HepG2 (cell line): ENCODE data around the gene HDAC5. TPM values are rescaled to one million over a fixed set of nuclear protein-coding genes. Genes with fewer than 3 reads are reported as not detected.

Source experiments
- ATAC-seq: fragments of 200-7000 bp; cut with Tn5 transposase; 3 replicates; pipeline ENCODE4 v1.9.1; 2020; ENCODE audit warnings: mild to moderate bottlenecking, moderate library complexity
- BruUV-seq: library from RNA; stranded (reverse); fragments of 400-500 nt; replicated peaks from 2 replicates; lab custom pipeline; 2021; lab: Mats Ljungman, UMichigan
- CTCF ChIA-PET: fragments of 300-600 bp; formaldehyde crosslinking; extraction: SDS; loops from one replicate; lab custom pipeline; 2021; ENCODE audit warnings: low total read pairs, inconsistent platforms, low intra/inter-chr PET ratio; lab: Yijun Ruan, JAX
- POLR2A ChIA-PET: fragments of 350-600 bp; sonication (Branson Sonifier 250); formaldehyde crosslinking; loops from one replicate; lab custom pipeline; 2020; ENCODE audit warnings: antibody characterized with exemption, inconsistent platforms; lab: Yijun Ruan, JAX
- DNase-seq: peaks from one replicate; pipeline ENCODE4 v3.0.0-alpha.2; 2015; ENCODE audit warnings: low spot score
- FAIRE-seq: peaks from 3 replicates; lab custom pipeline; 2011; peaks lifted over from hg19 to GRCh38; lab: Jason Lieb, UNC
- H2AFZ ChIP-seq: one replicate; pipeline ENCODE4 v1.6.1; 2011; ENCODE audit warnings: low read length, inconsistent platforms
- H3K27ac ChIP-seq: fragments of 300-600 bp; 3 replicates; pipeline ENCODE4 v1.8.0; 2011; ENCODE audit warnings: mixed run types, mild to moderate bottlenecking, mixed read lengths, low read length, inconsistent platforms; ENCODE audit not compliant: insufficient read depth; ENCODE audit errors: extremely low read length
- H3K27me3 ChIP-seq, 2 experiments: fragments of 200-600 bp in 1 of 2; 2 replicates in 1 of 2; 3 replicates in 1 of 2; pipeline versions ENCODE4 v1.6.0 to v1.8.0; 2011; ENCODE audit warnings: low read length in 2 of 2, mild to moderate bottlenecking in 2 of 2, moderate library complexity in 2 of 2, inconsistent platforms in 1 of 2; ENCODE audit not compliant: insufficient read depth in 2 of 2, control insufficient read depth in 1 of 2
- H3K36me3 ChIP-seq, 2 experiments: fragments of 200-600 bp in 1 of 2; replicated peaks in 1 of 2; 2 replicates in 1 of 2; 3 replicates in 1 of 2; pipeline versions ENCODE4 v1.5.1 to v1.8.0; 2011; ENCODE audit warnings: low read length in 2 of 2, inconsistent platforms in 1 of 2; ENCODE audit not compliant: insufficient read depth in 2 of 2, control insufficient read depth in 1 of 2
- H3K4me1 ChIP-seq: 2 replicates; pipeline ENCODE4 v1.5.1; 2012; ENCODE audit warnings: low read length, inconsistent platforms; ENCODE audit not compliant: insufficient read depth
- H3K4me2 ChIP-seq: 2 replicates; pipeline ENCODE4 v1.6.0; 2011; ENCODE audit warnings: low read depth, low read length, inconsistent platforms
- H3K4me3 ChIP-seq, 3 experiments: fragments of 200-600 bp in 1 of 3; sonication (generic), shearing (Covaris generic) in 1 of 3; replicated peaks in 1 of 3; 2 replicates each; pipeline ENCODE4 v1.5.1; 2011 to 2016; ENCODE audit warnings: low read length in 3 of 3, inconsistent platforms in 2 of 3, low read depth in 2 of 3, mild to moderate bottlenecking in 2 of 3, control low read depth in 1 of 3, mixed read lengths in 1 of 3; ENCODE audit not compliant: insufficient read depth in 1 of 3
- H3K79me2 ChIP-seq: one replicate; pipeline ENCODE4 v1.6.1; 2011; ENCODE audit warnings: low read length, inconsistent platforms; ENCODE audit not compliant: insufficient read depth
- H3K9ac ChIP-seq: 2 replicates; pipeline ENCODE4 v1.6.0; 2011; ENCODE audit warnings: mild to moderate bottlenecking, low read depth, low read length, inconsistent platforms; ENCODE audit not compliant: insufficient read depth
- H3K9me3 ChIP-seq: 2 replicates; pipeline ENCODE4 v1.5.1; 2012; ENCODE audit warnings: mild to moderate bottlenecking, low read length
- H4K20me1 ChIP-seq: 2 replicates; pipeline ENCODE4 v1.6.0; 2011; ENCODE audit warnings: inconsistent platforms, mild to moderate bottlenecking, low read length, moderate library complexity; ENCODE audit not compliant: insufficient read depth
- AHR ChIP-seq: IDR thresholded peaks from 2 replicates; pipeline ENCODE4 v1.6.1; 2018; ENCODE audit warnings: missing genetic modification reagents, missing compliant biosample characterization
- ETV6 ChIP-seq: sonication (generic); formaldehyde crosslinking; conservative IDR thresholded peaks from 2 replicates; pipeline ENCODE4 v1.4.0; 2020; ENCODE audit warnings: missing genetic modification reagents
- FIP1L1 ChIP-seq: fragments of 200-400 bp; formaldehyde crosslinking; IDR thresholded peaks from 2 replicates; pipeline ENCODE4 v1.6.1; 2018; ENCODE audit warnings: low read depth, mild to moderate bottlenecking, low read length, moderate library complexity, borderline replicate concordance; ENCODE audit not compliant: insufficient read depth
- HNF4G ChIP-seq, 2 experiments: sonication (generic) in 1 of 2; formaldehyde crosslinking in 1 of 2; IDR thresholded peaks; 2 replicates each; pipeline versions ENCODE4 v1.4.0 to v1.6.1; 2011 to 2020; ENCODE audit warnings: borderline replicate concordance in 2 of 2, low read depth in 2 of 2, mild to moderate bottlenecking in 2 of 2, low read length in 1 of 2, missing genetic modification reagents in 1 of 2, moderate library complexity in 1 of 2
- MTA1 ChIP-seq: sonication (generic); formaldehyde crosslinking; IDR thresholded peaks from 2 replicates; pipeline ENCODE4 v1.4.0; 2020; ENCODE audit warnings: missing genetic modification reagents, mild to moderate bottlenecking, borderline replicate concordance
- NAIF1 ChIP-seq: sonication (generic); formaldehyde crosslinking; IDR thresholded peaks from 2 replicates; pipeline ENCODE4 v1.5.0; 2020; ENCODE audit warnings: mild to moderate bottlenecking, missing genetic modification reagents, borderline replicate concordance
- NFE2L2 ChIP-seq: fragments of 150-350 bp; IDR thresholded peaks from 2 replicates; pipeline ENCODE4 v1.6.1; 2014; ENCODE audit warnings: low read length
- PITX1 ChIP-seq: sonication (generic); formaldehyde crosslinking; IDR thresholded peaks from 2 replicates; pipeline ENCODE4 v1.5.1; 2020; ENCODE audit warnings: mild to moderate bottlenecking, missing genetic modification reagents
- RFXANK ChIP-seq: IDR thresholded peaks from 2 replicates; pipeline ENCODE4 v1.6.1; 2016
- ZNF136 ChIP-seq: sonication (generic); formaldehyde crosslinking; IDR thresholded peaks from 2 replicates; pipeline ENCODE4 v1.8.1; 2022; ENCODE audit warnings: low read depth, mild to moderate bottlenecking, moderate library complexity, missing genetic modification reagents
- ZNF569 ChIP-seq: sonication (generic); formaldehyde crosslinking; IDR thresholded peaks from 2 replicates; pipeline ENCODE4 v1.5.0; 2020; ENCODE audit warnings: mild to moderate bottlenecking, missing genetic modification reagents, moderate library complexity, borderline replicate concordance
- ZNF644 ChIP-seq: IDR thresholded peaks from 2 replicates; pipeline ENCODE4 v1.6.1; 2016; ENCODE audit warnings: low read depth
- ZNF678 ChIP-seq: sonication (generic); formaldehyde crosslinking; IDR thresholded peaks from 2 replicates; pipeline ENCODE4 v1.4.0; 2020; ENCODE audit warnings: mild to moderate bottlenecking, missing genetic modification reagents
- ZSCAN29 ChIP-seq: sonication (generic); formaldehyde crosslinking; conservative IDR thresholded peaks from 2 replicates; pipeline ENCODE4 v1.4.0; 2020; ENCODE audit warnings: mild to moderate bottlenecking, missing genetic modification reagents
- WGBS: methylation state at CpG from one replicate; pipeline ENCODE4 v1.1.6; 2017; ENCODE audit warnings: low lambda C conversion rate; 5-methylcytosine and 5-hydroxymethylcytosine counted together
- in situ Hi-C: cut with HindIII; loops from 2 replicates; pipeline ENCODE4 v1.10.0; 2017; ENCODE audit warnings: low pct_unique_long_range_greater_than_20kb; ENCODE audit not compliant: extremely low pct_ligation_motif_present
- intact Hi-C: fragments of 100-400 bp; cut with micrococcal nuclease; formaldehyde crosslinking; loops from one replicate; pipeline ENCODE4 v1.10.0; 2022; ENCODE audit not compliant: unreplicated experiment
- polyA plus RNA-seq, 8 experiments: library from polyadenylated mRNA; depleted of rRNA in 3 of 8; stranded (reverse) in 7 of 8; unstranded in 1 of 8; fragments of >200 nt; fragmentation: Illumina TruSeq in 4 of 8; extraction: Trizol in 4 of 8; gene quantifications; 2 replicates each; pipeline versions ENCODE4 v1.2.1 to v1.2.3, GENCODE V29; 2011 to 2016; ENCODE audit warnings: low read depth in 4 of 8, missing spikeins in 1 of 8, mixed read lengths in 1 of 8; ENCODE audit not compliant: insufficient read depth in 1 of 8
- total RNA-seq, 5 experiments: library from RNA; depleted of rRNA; stranded (reverse); fragments of >200 nt; fragmentation: Illumina TruSeq; extraction: Trizol; gene quantifications; 2 replicates each; pipeline ENCODE4 v1.2.3, GENCODE V29; 2016; ENCODE audit warnings: low read depth in 1 of 5
- TF ChIP-seq, protein P1 (sequence below): sonication (generic); formaldehyde crosslinking; IDR thresholded peaks from 2 replicates; pipeline ENCODE4 v1.5.1; 2020; ENCODE audit warnings: missing genetic modification reagents, mild to moderate bottlenecking, borderline replicate concordance
- TF ChIP-seq, protein P2 (sequence below): sonication (generic); formaldehyde crosslinking; IDR thresholded peaks from 2 replicates; pipeline ENCODE4 v1.4.0; 2020; ENCODE audit warnings: missing genetic modification reagents, borderline replicate concordance
- TF ChIP-seq, protein P3 (sequence below): IDR thresholded peaks from 2 replicates; pipeline ENCODE4 v1.6.1; 2016; ENCODE audit warnings: missing compliant biosample characterization, missing genetic modification reagents, borderline replicate concordance
- TF ChIP-seq, protein P4 (sequence below): IDR thresholded peaks from 2 replicates; pipeline ENCODE4 v1.6.1; 2012; ENCODE audit warnings: inconsistent platforms

HDAC5 gene
- total and polyA plus RNA-seq, 2 of the 13 experiments (the other 11 are each of a cell fraction or from before 2014, with no cell fraction given), result 46.4 to 85.4 TPM

DNA sequence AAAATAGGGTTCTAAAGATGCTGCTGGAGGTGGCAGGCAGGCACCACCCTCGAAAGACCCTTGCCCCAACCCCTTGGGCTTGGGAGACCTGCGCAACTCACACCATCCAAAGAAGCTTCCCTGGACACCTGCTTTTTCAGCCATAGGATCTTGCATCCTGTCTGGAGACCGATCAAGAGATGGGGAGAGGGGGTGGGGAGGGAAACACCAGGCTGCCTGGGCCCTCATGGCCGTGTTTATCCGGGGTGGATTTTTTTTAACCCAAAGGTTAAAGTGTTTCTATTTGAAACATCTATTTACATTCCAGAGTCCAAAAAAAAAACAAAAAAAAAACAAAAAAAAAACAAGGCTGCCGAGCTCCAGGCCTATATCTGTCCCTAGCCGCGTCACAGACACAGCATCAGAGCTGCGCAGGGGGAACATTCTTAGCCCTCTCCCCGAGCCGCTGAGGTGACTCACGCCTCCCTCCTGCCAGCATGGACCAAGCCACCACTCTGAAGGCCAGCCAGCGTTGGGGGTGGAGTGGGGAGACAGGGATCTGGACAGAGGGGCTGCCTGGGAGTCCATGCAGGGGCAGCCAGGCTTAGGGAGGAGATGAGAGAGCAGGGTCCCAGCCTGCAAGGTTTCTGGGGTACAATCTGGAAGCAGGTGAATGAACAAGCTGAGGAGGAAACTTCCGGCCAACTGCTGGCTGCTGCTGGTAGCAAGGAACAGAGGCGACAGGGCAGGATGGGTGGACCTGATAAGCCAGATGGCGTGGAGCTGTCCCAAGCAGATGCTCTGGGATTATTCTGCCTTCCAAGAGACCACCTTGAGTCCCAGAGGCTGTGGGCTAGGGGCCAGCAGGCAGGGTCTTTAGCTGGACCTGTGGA, 14.8 kb downstream of the HDAC5 start:
- Histone ChIP-seq H4K20me1 (peaks cover 9% of the 10 kb centered on the region; the same call in 1 of the 2 replicates), H3K27ac (peak overlapping the region; percentile 88), H3K27me3 (no peaks in the 10 kb centered on the region), H2AFZ (no peak overlapping the region), H3K4me1 (peaks cover 97% of the 10 kb centered on the region), H3K9ac (peak overlapping the region; percentile 77), H3K4me3 (peak overlapping the region; percentile 76 to 86 (median 85)), H3K79me2 (peaks cover 59% of the 10 kb centered on the region), H3K4me2 (peak overlapping the region; percentile 99), H3K36me3 (peaks cover 0 to 1% of the 10 kb centered on the region in 2 experiments; a peak in 3 of 5 replicates), H3K9me3 (no peaks in the 10 kb centered on the region)
- TSS peak; percentile 74 for BruUV-seq
- POLR2A ChIA-PET, result interaction anchor here (0.6 to 6.2 kb wide), 20 partner anchors 9 to 1054 kb away, joined by 3 to 83 read pairs (median 6); partner anchors contain the start of genes G6PC3, HDAC5 and LSM12
- intact Hi-C loops, result no loop called here
- DNase-seq (peak; percentile 97), FAIRE-seq (peak; percentile 85), ATAC-seq (peak; percentile 78)
- CTCF ChIA-PET, result interaction anchor here (1.3 to 1.4 kb wide), 2 partner anchors 15 to 25 kb away, joined by 4 read pairs; partner anchors contain the start of gene HDAC5
- WGBS, result 8% methylated on average over 16 of the region's 16 CpGs
- in situ Hi-C loops, result no loop called here
- TF ChIP-seq ZNF678 (0 out of 2 replicates have a peak, but pooled peaks have one; percentile 55), FIP1L1 (0 out of 2 replicates have a peak, but pooled peaks have one; percentile 87), RFXANK (CRISPR knock-in tag) (no peak; the same call in 1 of the 2 replicates), ZNF644 (CRISPR knock-in tag) (peak; percentile 80), AHR (CRISPR knock-in tag) (peak; percentile 25; the same call in 1 of the 2 replicates), NAIF1 (no peak), PITX1 (peak; percentile 88), NFE2L2 (no peak), ETV6 (CRISPR knock-in tag) (peak; percentile 41; the same call in 1 of the 2 replicates), HNF4G (IDR thresholded peaks at IDR 0.05; ENCODE audit: borderline replicate concordance, low read depth, low read length) (peak; percentile 94), HNF4G (CRISPR knock-in tag; IDR thresholded peaks at IDR 0.05; ENCODE audit: borderline replicate concordance, low read depth) (no peak), ZSCAN29 (peak; percentile 97), ZNF569 (no peak), ZNF136 (CRISPR knock-in tag) (0 out of 2 replicates have a peak, but pooled peaks have one; percentile 62), MTA1 (peak; percentile 95)
- TF ChIP-seq, protein P1, sequence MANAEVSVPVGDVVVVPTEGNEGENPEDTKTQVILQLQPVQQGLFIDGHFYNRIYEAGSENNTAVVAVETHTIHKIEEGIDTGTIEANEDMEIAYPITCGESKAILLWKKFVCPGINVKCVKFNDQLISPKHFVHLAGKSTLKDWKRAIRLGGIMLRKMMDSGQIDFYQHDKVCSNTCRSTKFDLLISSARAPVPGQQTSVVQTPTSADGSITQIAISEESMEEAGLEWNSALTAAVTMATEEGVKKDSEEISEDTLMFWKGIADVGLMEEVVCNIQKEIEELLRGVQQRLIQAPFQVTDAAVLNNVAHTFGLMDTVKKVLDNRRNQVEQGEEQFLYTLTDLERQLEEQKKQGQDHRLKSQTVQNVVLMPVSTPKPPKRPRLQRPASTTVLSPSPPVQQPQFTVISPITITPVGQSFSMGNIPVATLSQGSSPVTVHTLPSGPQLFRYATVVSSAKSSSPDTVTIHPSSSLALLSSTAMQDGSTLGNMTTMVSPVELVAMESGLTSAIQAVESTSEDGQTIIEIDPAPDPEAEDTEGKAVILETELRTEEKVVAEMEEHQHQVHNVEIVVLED (CRISPR knock-in tag), result peak; percentile 60; the same call in 1 of the 2 replicates
- TF ChIP-seq, protein P2, sequence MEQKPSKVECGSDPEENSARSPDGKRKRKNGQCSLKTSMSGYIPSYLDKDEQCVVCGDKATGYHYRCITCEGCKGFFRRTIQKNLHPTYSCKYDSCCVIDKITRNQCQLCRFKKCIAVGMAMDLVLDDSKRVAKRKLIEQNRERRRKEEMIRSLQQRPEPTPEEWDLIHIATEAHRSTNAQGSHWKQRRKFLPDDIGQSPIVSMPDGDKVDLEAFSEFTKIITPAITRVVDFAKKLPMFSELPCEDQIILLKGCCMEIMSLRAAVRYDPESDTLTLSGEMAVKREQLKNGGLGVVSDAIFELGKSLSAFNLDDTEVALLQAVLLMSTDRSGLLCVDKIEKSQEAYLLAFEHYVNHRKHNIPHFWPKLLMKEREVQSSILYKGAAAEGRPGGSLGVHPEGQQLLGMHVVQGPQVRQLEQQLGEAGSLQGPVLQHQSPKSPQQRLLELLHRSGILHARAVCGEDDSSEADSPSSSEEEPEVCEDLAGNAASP (CRISPR knock-in tag), result peak; percentile 71
- TF ChIP-seq, protein P3, sequence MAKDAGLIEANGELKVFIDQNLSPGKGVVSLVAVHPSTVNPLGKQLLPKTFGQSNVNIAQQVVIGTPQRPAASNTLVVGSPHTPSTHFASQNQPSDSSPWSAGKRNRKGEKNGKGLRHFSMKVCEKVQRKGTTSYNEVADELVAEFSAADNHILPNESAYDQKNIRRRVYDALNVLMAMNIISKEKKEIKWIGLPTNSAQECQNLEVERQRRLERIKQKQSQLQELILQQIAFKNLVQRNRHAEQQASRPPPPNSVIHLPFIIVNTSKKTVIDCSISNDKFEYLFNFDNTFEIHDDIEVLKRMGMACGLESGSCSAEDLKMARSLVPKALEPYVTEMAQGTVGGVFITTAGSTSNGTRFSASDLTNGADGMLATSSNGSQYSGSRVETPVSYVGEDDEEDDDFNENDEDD (CRISPR knock-in tag), result peak; percentile 48; the same call in 1 of the 2 replicates
- TF ChIP-seq, protein P4, sequence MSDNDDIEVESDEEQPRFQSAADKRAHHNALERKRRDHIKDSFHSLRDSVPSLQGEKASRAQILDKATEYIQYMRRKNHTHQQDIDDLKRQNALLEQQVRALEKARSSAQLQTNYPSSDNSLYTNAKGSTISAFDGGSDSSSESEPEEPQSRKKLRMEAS, result peak; percentile 79
